Stimulated activated CD4-positive, alpha-beta T cell treated with anti-CD3 and anti-CD28 coated beads, Interleukin-4, amount 100 ng/mL, for 48 hours (primary cell): ENCODE measurements around the gene WDR76.
"Not testable (repeated sequence)": the region's sequence is repeated elsewhere in the genome, so short reads cannot be mapped to it uniquely, and the experiment has no call there.

ENCODE experiments used
- DNase-seq, 2 donors: peaks; one replicate each; pipeline ENCODE4 v3.0.0-alpha.2; 2020; ENCODE audit warnings: low read depth in 2 of 2

The WDR76 gene

DNA sequence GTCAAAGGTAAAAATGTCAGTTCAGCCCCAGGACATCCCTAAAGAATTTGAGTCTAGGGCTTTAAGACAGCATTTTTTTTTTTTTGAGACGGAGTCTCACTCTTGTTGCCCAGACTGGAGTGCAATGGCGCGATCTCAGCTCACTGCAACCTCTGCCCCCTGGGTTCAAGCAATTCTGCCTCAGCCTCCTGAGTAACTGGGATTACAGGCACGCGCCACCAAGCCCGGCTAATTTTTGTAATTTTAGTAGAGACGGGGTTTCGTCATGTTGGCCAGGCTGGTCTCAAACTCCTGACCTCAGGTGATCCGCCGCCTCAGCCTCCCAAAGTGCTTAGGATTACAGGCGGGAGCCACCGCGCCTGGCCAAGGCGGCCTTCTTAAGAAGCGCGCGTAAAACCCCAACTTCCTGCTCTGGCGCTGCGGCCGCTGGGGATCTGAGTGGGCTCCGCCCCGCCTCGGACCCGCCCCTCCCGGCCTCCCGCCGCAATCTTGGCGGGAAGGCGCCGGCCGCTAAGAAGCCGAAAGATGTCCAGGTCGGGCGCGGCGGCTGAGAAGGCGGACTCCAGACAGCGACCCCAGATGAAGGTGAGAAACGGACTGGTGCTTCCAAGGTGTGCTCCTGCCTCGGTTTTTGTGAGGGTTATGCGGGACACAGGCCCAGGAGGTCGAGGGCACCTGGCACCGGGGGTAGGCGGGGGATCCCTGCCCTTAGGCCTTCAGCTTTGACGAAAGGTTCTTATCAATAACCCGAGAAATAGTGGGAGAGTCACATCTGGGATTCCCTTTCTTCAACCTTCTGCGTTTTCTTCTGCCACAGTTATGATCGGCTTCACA, at the start of gene WDR76:
Gene WDR76 (plus strand): TSS at position 495 of the 834 bp plus-strand sequence. CDS start 31 bp downstream, at position 526.
- peak; percentile 72 to 83 for DNase-seq

DNA sequence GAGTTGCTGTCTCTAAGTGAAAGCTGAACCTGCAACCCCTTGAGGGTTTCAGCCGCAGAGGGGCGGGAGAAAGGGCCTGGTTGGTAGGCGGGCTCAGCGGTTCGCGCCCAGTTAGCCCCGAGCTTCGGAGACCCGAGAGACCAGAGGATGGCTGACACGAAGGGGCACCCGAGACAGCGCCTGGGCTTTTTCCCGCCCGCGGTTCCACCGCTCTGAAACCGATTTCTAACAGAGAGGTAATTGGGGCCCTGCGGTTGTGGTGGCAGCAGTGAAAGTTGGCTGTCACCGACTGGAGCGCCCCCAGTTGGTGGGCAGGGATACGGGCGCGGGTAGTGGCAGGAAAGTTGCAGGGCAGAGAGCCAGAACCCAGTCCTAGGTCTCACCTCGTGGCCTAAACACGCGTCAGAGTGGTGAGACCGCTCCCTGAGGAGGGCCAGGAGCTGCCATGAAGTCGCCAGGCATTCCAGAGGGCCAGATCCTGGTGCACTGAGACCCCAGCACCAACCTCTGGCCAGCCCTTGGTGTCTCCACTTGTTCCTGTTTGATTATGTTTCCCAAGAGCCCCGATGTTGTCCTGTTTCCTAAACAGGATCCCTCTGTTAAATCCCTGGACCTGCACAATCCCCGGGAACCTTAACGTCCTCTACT, 49.4 kb upstream of the WDR76 start:
- DNase-seq, result peak; percentile 85 to 86

DNA sequence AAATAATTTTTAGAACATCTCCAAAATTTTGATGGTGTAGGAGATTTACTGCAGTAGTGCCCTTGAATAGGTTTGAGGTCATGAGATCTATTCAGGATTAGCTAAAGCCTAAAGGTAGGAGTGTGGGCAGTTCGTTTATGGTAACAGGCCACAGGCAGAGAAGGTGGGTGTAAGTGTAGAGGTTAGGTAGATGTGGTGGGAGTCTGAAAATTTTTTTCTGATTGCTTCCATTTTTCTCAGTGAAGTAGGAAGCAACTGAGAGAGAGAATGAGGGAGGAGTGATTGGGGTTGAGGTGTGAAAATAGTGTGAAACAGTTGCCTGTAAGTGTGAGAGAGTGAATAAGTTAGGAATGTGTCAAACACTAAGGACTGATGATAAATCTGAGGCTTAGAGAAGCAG, 47.8 kb upstream of the WDR76 start:
- DNase-seq, result no peak

DNA sequence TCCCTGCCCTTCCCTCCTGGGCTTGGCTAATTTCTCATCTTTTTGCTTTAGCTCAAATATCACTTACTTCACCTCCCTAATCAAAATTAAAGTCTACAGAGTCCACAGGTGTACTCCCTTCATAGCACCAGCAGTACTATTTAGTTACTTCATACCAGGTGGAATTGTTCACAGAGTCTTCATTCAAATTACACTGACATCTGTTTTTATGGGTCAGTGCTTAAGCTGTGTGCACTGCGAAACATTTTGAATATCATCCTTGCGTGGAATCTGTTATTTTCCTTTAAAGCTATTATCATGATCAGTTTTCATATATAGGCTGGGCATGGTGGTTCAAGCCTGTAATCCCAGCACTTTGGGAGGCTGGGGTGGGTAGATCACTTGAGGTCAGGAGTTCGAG, 37.4 kb upstream of the WDR76 start:
- no peak for DNase-seq

DNA sequence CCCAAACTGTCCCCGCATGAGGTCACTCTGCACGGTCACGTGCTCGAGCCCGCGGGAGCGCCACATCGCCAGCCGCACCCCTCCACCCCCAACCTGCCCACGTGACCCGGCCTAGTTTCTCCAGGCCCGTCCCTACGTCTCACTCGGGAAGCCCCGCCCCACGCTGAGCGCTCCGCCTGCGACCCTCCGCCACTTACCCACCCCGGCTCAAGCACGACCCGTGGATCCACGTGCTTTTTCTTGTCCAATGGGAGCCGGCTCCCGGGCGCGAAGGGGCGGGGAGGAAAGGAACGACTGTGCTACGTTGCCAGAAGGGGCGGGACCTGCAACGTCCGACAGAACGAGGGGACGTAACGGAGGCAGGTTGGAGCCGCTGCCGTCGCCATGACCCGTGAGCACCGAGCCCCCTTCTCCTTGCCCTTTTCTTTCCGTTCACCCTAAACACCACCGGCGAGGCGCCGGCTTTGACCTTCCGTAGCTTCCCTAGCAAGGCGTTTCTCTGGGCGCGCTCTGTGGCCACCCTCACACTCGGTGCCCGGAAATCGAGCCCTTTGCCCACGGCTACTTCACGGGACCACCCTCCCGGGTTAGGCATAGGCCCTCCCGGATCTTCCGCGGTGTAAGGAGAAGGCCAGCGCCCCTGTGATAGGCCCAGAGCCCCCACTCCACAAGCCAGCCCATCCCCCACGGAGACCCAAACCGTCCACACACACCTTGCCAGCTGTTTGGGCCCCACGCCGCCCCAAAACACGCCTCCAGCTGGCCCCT, 34.6 kb upstream of the WDR76 start, which contains the start of gene SERF2:
Gene SERF2 (plus strand): TSS at position 328 of the 768 bp plus-strand sequence. CDS start 57 bp downstream, at position 385.
- DNase-seq, result peak; percentile 100

DNA sequence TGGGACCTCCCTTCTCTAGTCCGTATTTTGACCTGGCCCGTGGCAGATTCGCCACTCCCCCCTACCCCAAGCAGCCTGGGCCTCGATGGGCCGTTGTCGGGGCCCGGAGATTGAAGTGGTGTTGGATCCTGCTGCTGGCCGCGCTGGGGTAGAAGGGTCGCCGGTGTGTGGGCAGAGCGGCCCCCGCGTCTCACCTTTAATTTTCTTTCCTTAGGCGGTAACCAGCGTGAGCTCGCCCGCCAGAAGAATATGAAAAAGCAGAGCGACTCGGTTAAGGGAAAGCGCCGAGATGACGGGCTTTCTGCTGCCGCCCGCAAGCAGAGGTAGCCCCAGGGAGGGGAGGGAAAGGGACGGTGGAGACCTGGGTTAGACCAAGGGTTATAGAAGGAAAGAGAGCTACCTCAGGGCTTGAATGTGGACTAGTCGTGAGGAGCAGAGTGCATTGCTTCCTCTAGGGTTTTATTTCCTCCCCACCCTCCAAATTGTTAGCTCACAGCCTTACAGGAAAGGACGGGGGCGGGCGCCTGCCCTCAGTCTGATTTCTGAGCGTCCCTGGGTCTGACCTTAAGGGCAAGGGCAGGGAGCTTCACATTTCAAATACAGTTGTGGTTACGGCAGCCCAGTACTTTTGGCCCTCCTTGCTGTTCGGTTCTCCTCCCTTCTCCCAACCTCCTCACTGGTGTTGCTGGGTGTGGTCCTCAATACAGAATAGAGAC, 33.9 kb upstream of the WDR76 start:
- DNase-seq, result no peak

DNA sequence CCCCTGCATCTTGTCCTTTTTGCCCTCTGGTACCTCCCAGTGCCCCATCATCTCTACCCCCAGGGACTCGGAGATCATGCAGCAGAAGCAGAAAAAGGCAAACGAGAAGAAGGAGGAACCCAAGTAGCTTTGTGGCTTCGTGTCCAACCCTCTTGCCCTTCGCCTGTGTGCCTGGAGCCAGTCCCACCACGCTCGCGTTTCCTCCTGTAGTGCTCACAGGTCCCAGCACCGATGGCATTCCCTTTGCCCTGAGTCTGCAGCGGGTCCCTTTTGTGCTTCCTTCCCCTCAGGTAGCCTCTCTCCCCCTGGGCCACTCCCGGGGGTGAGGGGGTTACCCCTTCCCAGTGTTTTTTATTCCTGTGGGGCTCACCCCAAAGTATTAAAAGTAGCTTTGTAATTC, 33.2 kb upstream of the WDR76 start:
- no peak for DNase-seq

DNA sequence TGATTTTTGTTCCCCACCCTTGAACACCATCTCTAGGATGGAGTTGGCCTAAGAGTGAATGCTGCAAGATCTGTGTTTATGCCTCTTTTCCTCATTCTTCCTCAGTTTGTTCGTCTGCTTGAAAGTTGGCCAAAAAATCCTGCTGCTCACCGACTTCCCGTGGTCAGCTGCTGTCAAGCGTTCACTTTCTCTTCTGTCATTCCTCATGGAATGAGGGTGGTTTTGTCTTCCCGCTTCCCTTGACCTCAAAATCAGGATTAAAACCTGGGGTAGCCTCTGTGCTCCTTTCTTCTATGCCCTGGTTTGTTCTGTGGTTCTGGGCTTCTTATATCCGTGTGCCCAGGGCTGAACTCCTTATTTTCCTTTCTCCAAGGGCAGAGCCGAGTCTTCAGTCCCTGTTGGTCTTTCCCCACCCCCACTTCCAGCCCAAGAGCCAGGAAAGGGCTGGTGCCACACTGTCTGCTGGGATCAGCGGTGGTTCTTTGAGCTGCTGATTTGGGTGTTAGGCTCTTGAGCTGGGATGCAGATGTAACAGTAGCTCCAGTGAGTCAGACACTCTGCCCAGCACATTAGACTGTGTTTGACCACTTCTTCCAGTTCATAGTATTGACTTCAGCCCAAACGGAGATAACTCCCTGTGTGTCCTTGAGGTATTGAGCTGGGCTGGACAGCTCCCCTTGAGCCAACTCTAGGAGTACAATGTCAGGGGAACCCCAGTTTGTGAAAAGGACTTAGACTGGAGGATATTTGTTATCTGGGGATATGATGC, 32.3 kb upstream of the WDR76 start:
- DNase-seq, result no peak

DNA sequence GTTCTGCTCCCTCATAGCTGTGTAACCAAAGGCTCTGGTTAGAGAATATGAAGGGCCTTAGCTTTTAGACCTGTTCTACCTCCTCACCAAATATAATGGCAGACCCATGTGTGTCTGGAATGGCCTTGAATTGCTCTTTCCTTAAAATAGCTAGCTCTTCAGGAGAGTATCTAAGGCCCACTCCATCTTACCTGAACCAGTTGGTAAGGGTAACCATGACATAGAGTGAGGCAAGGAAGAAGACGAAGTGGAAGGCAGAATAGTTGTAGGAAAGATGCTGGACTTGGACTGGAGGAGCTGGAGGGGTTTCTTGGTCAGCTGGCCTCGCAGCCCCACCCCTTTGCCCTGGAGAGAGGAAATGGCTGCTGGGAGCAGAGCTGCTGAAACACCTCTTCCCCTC, 31.6 kb upstream of the WDR76 start:
- DNase-seq, result no peak

DNA sequence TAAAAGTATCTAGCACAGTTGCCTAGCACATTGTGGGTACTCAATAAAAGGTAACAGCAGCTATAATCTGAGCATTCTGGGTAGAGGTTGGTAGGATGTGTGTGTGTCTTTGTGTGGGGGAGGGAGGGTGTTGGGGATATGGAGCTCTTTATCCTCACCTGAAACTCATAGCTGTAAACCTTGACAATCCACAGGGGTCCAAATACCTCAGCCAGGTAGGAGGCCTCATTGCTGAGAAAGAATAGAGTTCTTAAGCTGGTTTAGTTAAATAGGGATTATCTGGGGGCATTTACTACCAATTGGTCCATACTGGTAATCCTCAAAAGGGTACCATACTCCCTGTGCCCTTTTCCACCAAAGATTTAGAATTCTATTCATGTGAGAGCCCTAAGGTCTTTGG, 30.8 kb upstream of the WDR76 start:
- no peak for DNase-seq

DNA sequence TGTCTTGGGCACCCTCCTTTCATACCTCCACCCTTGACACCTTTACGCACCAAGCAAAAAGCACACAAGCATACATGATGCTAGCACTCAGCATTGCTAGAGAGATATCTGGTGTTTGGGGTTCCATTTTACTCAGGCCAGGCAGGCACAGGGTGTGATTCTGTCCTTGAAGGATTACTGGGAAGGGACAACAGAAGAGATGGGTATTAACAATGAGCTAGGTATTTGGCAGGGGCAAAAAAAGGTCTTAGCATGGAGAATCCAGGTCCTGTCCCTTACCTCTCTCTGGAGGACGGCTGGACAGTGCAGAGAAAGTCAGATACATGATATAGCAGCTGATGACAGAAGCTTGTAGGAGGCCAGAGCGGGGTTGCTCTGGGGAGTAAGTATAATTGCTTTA, 30.2 kb upstream of the WDR76 start:
- DNase-seq, result no peak

DNA sequence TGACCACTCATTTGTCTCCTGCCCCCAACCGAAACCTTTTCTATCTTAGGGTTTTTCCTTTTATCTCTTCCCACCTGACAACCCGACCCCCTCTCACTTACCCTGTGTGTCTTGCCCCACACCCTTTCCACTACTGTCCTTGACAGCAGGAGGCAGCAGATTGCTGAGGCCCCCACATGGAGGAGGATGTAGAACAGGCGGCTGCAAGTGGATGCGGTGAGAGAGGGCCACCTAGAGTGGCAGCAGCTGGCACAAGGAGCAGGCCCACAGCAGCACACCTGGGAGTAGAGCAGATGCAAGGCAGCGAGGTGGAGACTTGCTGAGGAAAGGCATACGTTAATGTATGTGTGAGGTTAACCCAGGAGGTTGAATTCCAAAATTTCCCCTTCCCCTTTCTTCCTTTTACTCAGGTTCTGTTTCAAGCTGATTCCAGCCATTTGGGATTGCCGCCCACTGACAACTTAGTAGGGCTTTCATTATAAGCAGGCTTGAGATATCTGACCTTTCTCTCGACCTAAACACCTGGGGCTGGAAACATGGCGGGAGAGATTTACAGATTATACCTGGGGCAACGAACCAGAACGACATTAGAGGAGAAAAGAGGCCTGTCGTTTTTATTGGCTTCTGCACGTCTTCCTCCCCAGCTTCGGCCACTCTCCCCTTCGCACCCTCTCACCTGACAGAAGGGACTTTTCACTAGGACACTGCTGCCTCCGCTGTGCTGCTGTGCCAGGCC, 27.4 kb upstream of the WDR76 start:
- no peak for DNase-seq

DNA sequence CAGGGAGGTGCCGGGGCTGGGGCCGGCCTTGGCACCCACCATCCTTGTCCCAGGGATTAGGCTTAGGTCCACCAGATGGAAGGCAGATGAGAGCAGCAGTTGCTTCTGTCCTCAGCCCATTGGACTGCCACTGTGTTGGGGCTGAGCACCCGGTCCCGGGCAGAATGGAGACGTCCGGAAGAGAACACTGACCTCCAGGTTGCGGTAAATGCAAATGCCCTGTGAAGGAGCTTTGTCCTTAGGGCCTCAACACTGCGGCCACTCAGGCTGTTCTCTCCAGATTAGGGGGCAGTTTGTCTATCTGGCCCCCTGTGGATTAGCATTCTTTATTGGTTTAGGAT, 26.9 kb upstream of the WDR76 start, which contains the start of gene SERINC4:
Gene SERINC4 (minus strand): TSS at position 276 of the 341 bp plus-strand sequence. CDS start 234 bp downstream, at position 42.
- DNase-seq, result no peak

DNA sequence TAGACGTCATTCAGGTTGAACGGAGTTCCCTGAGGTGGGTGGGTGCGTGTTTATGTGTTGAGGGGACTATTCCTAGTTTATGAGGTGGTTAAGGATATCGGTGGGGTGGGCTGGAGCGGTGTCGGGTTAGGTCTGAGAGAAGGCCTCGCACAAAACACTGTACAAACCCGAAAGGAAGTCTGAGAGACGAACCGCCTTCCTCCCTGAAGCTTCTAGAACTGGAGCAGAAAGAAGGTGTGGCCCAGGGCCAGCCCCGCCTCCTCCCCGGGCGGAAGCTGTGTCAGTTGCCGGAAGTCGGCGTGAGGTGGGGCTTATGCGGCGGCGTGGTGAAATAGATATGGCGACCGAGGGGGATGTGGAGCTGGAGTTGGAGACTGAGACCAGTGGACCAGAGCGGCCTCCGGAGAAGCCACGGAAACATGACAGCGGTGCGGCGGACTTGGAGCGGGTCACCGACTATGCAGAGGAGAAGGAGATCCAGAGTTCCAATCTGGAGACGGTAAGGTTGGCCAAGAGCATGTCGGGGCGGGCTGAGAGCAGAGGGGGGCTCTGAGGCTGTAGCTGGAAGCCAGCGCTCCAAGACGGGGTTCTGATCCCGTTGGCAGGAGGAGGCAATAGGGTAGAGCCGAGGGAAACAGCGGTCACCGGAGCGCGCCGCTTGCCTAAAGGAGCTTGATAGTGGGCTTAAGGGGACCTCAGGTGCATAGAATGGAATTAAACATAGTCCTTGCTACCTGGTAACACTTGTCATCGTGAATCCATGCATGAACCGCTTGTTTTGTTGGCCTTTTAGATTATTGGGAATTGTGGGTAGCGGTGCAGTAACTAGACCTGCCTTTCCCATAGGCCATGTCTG, 26.3 kb upstream of the WDR76 start, which contains the start of gene HYPK:
Gene HYPK (plus strand): TSS at position 314 of the 856 bp plus-strand sequence. CDS start 24 bp downstream, at position 338.
- DNase-seq, result peak; percentile 81 to 89

DNA sequence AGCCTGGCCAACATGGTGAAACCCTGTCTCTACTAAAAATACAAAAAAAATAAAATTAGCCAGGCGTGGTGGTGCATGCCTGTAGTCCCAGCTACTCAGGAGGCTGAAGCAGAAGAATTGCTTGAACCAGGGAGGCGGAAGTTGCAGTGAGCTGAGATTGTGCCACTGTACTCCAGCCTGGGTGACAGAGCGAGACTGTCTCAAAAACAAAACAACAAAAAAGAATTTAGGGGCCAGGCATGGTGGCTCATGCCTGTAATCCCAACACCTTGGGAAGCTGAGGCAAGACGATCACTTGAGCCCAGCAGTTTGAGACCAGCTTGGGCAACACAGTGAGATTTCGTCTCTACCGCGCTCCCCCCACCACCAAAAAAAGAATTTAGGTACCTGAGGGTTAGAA, 24.1 kb upstream of the WDR76 start:
- DNase-seq, result not testable (repeated sequence)

DNA sequence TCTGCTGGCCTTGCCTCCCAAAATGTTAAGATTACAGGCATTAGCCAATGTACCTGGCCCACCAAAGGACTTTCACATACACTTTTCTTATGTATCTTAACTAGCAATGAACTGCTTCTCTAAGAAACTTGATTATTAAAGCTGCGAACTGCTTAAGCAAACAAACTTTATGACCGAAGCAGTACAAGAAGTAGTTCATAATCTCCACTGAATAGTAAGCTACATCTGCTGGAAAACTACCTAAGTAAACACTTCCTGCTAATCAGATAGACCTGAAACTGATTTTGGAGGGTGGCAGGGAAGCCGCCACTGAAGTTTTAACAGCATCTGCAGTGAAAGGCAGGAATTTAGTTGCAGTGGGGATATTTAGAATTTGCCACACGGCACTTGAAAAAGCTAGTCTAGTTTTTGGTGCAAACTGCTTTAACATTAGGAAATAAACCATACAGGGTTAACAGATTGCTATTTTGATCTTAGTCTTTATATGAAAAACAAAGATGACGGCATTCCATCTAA, 18.3 kb upstream of the WDR76 start:
- no peak for DNase-seq

DNA sequence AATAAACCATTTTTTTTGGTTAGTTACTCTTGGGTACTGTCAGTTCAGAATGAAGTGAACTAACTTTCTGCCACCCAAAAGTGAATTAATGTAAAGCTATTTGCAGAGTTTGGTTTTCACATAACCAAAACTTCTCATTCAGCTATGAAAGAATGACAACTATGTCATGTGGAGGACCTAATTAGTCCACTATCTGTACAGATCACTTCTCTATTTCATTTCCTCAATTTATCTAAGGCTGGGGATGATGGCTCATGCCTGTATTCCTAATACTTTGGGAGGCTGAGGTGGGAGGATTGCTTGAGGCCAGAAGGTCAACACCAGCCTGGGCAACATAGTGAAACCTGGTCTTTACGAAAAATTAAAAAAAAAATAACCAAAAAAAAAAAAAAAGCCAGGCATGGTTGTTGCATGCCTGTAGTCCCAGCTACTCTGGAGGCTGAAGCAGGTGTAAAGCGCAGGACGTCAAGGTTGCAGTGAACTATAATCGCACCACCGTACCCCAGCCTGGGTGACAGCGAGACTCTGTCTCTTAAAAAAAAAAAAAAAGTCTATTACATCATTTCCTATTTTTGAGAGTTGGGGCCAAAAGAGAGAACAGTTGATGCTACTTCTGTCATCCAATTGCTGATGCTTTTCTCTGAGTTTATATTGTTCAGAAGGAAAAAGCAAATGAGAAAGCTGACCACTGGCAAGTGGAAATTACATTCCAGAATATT, 17.7 kb upstream of the WDR76 start:
- DNase-seq, result no peak

DNA sequence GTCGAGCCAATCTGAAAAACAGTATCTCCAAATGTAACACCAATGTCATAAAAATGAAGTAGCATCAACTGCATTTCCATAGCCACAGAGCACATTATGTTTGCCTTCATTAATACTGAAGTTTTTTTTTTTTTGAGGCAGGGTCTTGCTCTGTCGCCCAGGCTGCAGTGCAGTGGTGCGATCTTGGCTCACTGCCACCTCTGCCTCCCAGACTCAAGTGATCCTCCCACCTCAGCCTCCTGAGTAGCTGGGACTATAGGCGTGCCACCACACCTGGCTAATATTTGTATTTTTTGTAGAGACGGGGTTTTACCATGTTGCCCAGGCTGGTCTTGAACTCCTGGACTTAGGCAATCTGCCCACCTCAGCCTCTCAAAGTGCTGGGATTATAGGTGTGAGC, 11.7 kb upstream of the WDR76 start:
- DNase-seq, result not testable (repeated sequence)
